Stimulated activated CD8-positive, alpha-beta memory T cell treated with anti-CD3 and anti-CD28 coated beads, Interleukin-12 subunit alpha, Interleukin-12 subunit beta, amount 100 ng/mL, for 1 hour (primary cell): Measurements from ENCODE around the gene KIF25.

ENCODE experiments used
- DNase-seq: peaks from one replicate; pipeline ENCODE4 v3.0.0-alpha.2; 2020; ENCODE audit warnings: low read depth

KIF25 gene

DNA sequence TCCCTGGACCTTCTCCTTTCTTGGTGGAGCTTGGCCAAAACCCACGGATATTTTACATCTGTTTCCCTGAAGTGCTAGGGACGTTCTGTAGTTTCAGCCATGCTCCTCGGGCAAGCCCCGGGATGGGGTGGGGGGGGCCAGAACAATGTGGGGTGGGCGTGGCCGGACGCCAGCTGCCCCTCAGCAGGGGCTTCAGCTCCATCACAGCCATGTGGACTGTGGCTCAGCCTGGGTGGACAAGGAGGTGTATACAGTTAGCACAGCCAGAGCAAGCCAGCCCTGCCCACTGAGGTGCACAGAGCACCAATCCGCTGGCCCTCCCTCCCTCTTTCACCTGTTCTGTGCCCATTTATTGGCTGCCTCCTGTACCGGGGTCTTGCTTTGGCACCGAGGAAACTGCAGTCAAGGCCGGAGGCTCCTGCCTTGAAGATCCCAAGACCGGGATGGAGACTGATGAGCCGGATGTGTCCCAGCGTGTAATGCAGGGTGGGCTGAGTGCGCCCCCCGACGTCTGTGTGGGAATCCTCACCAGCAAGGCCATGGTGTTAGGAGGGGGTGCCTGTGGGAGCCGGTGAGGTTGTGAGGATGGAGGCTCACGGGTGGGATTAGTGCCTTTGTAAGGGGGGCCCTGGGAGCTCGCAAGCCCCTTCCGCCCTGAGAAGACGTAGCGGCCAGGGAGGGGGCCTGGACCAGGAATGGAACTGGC, 53.6 kb downstream of the KIF25 start:
- DNase-seq, result no peak

GRCh38 chr6:168051648-168052047, 54.2 kb downstream of the KIF25 start:
- DNase-seq, result no peak

DNA sequence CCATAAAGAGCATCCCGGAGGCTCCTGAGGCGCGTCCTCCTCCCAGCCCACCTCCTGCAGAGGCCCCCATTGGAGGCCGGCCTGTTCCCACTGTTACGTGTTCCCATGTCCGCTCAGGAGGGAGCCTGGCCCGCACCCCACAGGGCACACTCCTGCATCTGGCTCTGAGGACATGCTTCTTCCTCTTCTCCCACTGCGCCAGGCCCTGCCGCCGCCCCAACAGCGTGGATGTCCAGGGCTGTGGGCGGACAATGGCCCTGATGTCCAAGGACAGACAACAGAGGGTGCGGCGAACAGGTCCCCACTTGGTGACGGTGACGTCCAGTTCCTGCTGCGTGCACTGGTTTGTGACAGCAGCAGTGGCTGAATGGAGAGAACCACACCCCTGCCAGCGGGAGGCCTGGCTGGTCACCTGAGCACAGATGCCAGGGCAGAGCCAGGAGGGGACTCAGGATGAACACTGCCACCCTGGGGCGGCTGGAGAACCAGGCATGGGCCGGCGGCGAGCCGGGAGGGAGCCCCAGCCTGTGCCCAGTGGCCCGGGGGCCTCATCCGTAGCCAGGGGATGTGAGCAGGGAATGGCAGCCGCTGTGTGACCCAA, 54.9 kb downstream of the KIF25 start:
- no peak for DNase-seq

DNA sequence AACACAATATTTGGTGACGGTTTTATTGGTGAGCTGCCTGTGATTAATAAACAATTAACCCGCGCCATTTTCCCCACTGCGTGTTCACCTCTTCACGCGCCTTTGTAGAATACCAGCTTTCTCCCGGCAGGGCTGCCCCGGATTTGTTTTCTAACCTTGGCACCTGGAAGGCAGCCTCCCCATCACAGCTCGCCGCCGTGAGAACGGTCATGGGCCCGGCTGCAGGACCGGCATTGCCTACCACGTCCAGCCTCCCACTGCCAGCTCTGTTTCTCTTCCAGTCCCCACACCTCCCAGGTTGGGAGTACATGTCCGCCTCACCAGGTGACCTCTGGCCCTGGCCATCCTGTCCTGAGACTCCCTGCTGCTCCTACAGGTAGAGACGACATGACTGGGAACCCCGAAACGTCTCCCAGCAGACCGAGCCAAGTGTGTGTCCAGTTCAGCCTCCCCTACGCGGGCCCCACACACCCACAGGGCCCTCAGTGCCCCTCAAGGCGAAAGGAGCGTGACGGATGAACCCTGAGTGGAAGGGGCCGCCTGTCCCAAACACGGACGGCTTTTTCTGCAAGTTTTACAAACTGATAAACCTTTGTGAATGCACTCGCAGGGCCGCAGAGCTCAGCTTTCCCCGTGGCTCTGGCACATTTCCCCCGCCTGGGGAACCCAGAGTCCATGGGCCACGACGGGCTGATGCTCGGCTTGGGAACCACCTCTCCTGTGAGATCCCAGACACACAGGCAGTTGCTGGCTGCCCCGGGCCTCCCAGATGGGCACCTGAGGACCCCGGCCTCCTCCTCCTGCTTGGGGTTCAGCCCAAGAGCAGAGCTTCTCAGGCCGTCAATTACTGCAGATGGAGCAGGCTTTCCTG, 55.9 kb downstream of the KIF25 start:
- DNase-seq, result no peak

DNA sequence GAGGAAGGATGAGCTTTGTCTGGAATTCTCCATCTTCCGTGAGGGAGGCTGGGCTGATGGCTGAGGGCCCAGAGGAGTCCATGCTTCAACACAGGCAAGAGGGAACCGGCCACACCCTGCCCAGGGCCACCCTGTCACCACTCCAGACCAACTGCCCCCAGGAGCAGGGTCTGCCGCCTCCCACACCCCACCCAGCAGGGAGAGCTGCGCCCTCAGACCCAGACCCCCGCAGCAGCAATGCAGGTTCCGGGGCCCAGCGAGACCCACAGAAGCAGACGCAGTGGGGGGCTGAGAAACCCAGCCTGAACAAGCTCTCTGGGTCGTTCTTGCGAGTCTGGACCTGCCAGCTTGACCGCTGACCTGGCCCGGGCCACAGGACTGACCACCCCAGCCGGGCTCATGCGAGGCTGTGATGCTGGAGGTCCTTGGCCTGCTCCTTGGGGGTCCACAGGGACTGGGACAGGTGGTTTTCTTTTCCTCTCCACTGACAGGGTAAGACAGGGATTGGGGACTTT, 56.5 kb downstream of the KIF25 start:
- DNase-seq, result no peak

DNA sequence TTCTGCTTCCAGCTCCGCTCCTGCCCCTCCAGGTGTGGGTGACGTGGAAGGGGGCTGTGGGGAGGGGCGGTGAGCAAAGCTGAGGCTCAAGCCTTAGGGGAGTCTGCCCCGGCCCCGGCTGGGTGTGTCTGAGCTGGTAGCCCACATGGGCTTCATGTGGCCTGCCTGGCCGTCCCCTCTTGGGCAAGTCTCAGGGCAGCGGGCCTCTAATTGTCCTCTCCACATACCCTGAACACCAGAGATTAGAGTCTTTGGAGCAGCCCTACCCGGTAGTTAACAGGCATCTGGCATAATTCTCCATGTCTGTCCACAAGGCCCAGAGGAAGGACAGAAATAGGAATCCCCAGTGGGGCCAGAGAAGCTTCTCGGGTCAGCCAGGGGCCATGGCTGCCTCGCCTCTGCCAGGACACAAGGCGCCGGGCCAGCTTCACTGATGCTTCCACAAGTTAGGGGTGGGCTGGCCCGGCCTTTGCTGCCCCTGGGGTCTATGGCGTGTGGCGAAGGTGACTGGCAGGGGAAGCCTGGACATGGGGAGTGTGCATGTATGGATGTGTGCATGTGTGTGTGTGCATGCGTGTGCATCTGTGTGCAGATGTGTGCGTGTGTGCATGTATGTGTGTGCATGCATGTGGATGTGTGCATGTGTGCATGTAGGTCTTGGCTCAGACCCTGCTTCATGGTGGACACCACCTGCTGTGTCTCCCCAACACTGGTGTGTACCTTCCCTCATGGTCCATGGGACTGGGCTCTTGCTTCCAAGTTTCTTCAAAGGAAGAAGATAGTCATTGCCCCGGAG, 57.5 kb downstream of the KIF25 start:
- DNase-seq, result no peak

DNA sequence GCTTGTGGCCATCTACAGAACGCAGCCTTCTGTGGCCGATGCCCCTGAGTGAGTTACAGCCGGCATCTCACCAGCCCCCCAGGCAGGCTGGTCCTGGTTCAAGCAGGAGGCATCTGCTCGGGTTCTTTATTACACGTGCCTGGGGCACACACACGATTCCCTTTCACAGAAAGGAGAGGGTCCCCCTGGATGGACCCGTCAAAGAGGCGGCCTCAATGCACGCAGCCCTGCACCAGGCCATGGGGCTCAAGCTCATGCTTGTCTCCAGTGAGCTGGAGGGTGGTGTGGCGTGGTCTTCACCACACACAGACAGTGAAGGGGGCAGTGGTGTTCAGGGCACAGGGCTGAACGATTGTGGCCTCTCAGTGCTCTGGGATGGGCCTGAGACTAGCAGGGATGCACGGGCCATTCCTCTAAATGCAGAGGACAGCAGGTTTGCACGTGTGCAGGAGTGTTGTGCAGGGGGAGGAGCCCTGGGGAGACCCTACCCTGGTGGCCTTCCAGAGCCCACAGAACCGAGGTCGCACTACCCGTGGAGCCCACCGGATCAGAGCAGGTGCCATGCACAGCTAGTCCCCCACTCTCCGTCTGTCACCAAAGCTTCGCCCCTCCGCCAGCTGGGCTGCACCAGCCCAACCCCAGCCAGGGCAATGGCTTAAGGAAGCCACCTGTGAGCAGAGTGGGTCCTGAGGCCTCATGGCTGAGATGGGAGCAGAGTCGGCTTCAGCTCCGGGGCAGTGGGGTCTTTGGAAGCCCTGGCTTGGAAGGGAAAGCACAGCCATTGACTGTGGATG, 58.4 kb downstream of the KIF25 start:
- no peak for DNase-seq

DNA sequence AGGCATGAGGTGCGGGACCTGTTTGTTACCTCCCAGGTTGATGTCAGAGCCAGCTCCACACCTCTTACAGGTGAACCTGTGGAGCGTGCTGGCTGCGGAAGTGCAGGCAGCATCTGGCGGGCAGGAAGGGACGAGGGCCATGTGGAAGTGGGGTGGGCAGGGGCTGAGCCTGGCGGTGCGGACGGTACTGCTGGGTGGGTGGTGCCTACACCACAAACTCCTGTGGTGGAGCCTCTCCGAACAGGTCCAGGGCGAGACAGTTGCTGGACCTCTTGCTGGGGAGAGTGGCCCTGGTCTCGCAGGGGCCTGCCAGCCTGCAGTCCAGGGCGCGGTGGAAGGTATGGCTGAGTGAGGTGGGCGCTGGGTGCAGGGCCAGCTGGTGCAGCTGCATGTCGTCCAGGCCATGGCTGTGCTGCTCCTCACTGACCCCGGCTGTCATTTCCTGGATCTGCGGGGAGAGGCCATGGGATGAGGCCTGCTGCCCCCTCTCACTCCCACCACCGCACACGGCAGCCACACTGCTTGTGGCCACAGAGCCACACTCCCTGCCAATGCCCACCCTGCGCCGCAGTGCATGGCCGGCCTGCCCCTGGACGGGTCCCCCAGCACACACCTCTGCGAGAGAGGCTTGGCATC, 59.5 kb downstream of the KIF25 start:
- no peak for DNase-seq

DNA sequence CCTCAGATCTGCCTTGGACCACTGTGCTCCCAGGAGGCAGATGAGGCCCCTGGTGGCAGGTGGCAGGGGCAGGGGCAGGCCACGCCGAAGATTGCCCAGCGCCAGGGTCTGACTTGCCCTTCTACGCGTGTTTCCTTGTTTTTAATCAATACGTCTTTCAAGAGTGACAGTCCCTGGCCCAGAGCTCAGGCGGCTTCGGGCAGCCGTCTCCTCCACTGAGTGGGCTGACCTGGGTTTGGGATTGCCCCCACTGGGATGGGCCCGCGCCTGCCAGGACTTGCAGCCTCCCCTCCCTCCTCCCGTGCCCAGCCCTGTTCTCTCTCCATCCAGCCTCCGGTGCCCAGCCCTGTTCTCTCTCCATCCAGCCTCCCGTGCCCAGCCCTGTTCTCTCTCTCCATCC, 60.4 kb downstream of the KIF25 start:
- no peak for DNase-seq

GRCh38 chr6:168058691-168059551, 61.5 kb downstream of the KIF25 start:
- DNase-seq, result no peak

DNA sequence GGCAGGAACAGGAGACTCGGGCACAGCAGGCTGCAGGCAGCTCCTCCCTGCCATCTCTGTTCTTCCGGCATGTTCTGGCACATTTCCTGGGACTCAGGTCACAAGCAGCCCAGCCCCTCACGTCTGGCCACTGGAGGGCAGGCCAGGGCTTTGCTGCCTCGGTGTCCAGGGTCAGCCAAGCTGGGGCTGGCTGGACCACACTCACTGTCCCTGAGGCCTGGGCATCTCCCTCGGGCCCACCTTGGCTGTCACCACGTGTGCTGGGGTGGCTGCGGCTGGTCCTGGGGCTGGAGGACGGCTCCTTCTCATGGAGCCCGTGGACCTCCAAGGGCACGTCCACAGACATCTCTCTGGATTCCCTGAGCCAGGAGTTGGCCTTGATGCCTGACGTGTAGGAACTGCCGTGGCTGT, 63.1 kb downstream of the KIF25 start:
- no peak for DNase-seq

- no peak for DNase-seq
Measured at GRCh38 chr6:168061269-168062210, 64.1 kb downstream of the KIF25 start.

GRCh38 chr6:168062346-168063289, 65.1 kb downstream of the KIF25 start:
- DNase-seq, result no peak

- no peak for DNase-seq
Measured at GRCh38 chr6:168063431-168063830, 66.0 kb downstream of the KIF25 start.

DNA sequence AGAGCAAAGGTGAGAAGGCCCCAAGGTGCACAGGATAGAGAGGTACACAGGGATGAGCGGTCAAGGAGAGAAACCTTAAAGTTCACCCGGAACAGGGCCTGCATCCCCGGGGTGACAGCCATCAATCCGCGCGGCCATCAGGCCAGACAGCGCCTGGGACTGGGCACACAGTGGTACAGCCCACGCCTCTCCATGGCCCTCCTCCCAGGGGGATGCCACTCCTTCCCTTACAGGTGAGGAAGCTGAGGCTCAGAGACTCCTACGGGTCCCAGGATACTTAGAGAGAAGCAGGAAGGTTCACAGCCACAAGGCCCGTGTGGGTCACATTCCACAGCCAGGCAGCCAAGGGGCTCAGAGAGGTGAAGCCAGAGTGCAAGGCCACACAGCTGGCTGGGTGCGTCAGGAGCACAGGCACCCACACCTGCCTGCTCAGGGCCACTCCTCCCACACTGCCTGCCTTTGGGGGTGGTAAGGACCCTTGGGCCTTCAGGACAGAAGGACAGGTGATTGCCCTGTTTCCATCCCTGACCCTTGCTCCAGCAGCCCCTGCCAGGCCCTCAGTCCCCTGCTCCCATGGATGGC, 66.8 kb downstream of the KIF25 start:
- no peak for DNase-seq

DNA sequence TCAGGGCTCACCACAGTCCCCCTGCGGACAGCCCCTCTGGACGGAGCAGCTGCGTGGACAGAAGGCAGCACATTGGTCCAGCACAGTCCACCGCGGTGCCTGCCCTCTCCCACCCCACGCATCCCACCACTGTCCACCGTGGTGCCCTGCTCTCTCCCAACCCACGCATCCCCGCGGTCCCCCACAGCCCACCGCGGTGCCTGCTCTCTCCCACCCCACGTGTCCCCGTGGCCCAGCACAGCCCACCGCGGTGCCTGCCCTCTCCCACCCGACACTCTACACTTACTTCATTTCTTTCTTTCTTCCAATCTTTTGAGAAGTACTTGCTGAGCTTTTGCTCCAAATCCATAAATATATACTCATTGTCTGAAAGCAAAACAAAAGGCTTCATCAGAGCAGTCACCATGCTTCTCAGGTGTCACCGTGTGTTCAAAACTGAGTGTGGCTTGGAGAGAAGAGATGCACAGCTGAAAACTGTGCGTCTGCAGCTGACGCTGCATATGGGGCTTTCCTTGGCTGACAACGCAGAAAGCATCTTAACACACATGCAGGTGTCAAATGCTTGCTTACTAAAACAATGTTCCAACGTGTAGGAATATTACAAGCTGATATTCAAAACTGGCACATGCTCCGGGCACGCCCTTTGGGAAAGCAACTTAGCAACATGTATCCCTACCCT, 69.7 kb downstream of the KIF25 start:
- no peak for DNase-seq
